ENCODE measurements around the gene DOCK2.

The DOCK2 gene

DNA sequence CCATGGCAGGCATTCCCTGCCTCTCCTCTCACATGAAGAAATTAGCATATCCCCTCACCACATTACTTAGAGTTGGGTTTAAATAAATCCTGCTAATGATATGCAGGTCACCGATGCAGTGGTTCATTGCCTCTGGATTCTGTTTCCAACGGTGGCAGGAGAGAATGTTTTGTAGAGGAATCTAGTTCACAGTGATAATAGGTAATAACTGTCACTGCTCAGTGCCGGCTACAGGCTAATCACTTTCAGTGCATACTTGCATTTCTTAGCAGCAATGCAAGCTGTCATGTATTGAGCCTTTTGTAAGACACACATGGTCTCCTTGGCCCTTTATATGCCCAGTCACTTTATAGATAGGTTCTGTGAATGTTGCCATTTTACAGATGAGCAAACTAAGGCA is 402.8 kb downstream of the DOCK2 start:
- peaks cover 0 to 31% (median 4%) of the 10 kb centered on the region in 5 donors for H3K36me3 ChIP-seq (ENCODE audit: control insufficient read depth in 5 of 5, insufficient read depth in 5 of 5, low read length in 5 of 5)
- peaks cover 0 to 19% (median 4%) of the 10 kb centered on the region in 5 donors for H3K4me1 ChIP-seq (ENCODE audit: control insufficient read depth in 5 of 5, insufficient read depth in 5 of 5, low read length in 5 of 5)
- H3K9me3 ChIP-seq (ENCODE audit: control insufficient read depth in 5 of 5, low read length in 5 of 5): peaks cover 0 to 3% (median 0%) of the 10 kb centered on the region in 5 donors
- no peak overlapping the region for H3K4me3 ChIP-seq (ENCODE audit: low read depth in 1 of 5, low read length in 5 of 5)
- no peak overlapping the region for H3K27ac ChIP-seq (ENCODE audit: low read depth, low read length)
- no peaks in the 10 kb centered on the region for H3K27me3 ChIP-seq (ENCODE audit: control insufficient read depth in 5 of 5, insufficient read depth in 4 of 5, low read length in 5 of 5)
- H3K9ac ChIP-seq (ENCODE audit: low read length in 5 of 5): no peak overlapping the region

GRCh38 chr5:170046241-170046640 is 409.2 kb downstream of the DOCK2 start:
- Histone ChIP-seq H3K36me3 (ENCODE audit: control insufficient read depth in 5 of 5, insufficient read depth in 5 of 5, low read length in 5 of 5) (peaks cover 0 to 60% (median 4%) of the 10 kb centered on the region in 5 donors), H3K9ac (ENCODE audit: low read length in 5 of 5) (no peak overlapping the region), H3K9me3 (ENCODE audit: control insufficient read depth in 5 of 5, low read length in 5 of 5) (peaks cover 0 to 3% (median 0%) of the 10 kb centered on the region in 5 donors), H3K27me3 (ENCODE audit: control insufficient read depth in 5 of 5, insufficient read depth in 4 of 5, low read length in 5 of 5) (no peaks in the 10 kb centered on the region), H3K4me1 (ENCODE audit: control insufficient read depth in 5 of 5, insufficient read depth in 5 of 5, low read length in 5 of 5) (peaks cover 0 to 19% (median 4%) of the 10 kb centered on the region in 5 donors), H3K4me3 (ENCODE audit: low read depth in 1 of 5, low read length in 5 of 5) (no peak overlapping the region), H3K27ac (ENCODE audit: low read depth, low read length) (no peak overlapping the region)

GRCh38 chr5:170049713-170050112 is 412.6 kb downstream of the DOCK2 start:
- H3K9me3 ChIP-seq (ENCODE audit: control insufficient read depth in 5 of 5, low read length in 5 of 5): peaks cover 0 to 4% (median 0%) of the 10 kb centered on the region in 5 donors
- H3K9ac ChIP-seq (ENCODE audit: low read length in 5 of 5): no peak overlapping the region
- H3K4me1 ChIP-seq (ENCODE audit: control insufficient read depth in 5 of 5, insufficient read depth in 5 of 5, low read length in 5 of 5): no peaks in the 10 kb centered on the region
- no peak overlapping the region for H3K4me3 ChIP-seq (ENCODE audit: low read depth in 1 of 5, low read length in 5 of 5)
- H3K36me3 ChIP-seq (ENCODE audit: control insufficient read depth in 5 of 5, insufficient read depth in 5 of 5, low read length in 5 of 5): peaks cover 0 to 37% (median 0%) of the 10 kb centered on the region in 5 donors
- H3K27ac ChIP-seq (ENCODE audit: low read depth, low read length): no peak overlapping the region
- H3K27me3 ChIP-seq (ENCODE audit: control insufficient read depth in 5 of 5, insufficient read depth in 4 of 5, low read length in 5 of 5): no peaks in the 10 kb centered on the region

DNA sequence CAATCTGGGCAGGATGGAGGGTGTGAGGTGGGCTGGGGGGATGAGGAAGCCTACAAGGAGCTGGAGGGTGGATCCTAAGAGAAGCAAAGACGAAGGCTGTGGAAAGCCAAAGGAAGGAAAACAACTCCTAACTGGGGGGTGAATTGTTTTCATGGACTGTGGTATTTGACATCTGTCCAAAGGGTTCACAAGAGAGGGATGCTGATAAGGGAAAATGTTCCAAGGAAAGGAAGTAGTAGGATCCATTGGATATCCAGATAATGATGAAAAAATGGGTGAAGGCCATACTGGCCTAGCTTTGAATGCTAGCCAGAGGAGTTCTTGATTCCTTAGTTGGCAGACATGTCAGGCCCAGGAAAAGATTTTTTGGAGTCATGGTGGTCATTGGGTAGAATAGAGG is 416.8 kb downstream of the DOCK2 start:
- no peaks in the 10 kb centered on the region for H3K4me1 ChIP-seq (ENCODE audit: control insufficient read depth in 5 of 5, insufficient read depth in 5 of 5, low read length in 5 of 5)
- peaks cover 0 to 4% (median 0%) of the 10 kb centered on the region in 5 donors for H3K9me3 ChIP-seq (ENCODE audit: control insufficient read depth in 5 of 5, low read length in 5 of 5)
- no peak overlapping the region for H3K4me3 ChIP-seq (ENCODE audit: low read depth in 1 of 5, low read length in 5 of 5)
- peaks cover 0 to 47% (median 4%) of the 10 kb centered on the region in 5 donors for H3K36me3 ChIP-seq (ENCODE audit: control insufficient read depth in 5 of 5, insufficient read depth in 5 of 5, low read length in 5 of 5)
- H3K27me3 ChIP-seq (ENCODE audit: control insufficient read depth in 5 of 5, insufficient read depth in 4 of 5, low read length in 5 of 5): no peaks in the 10 kb centered on the region
- H3K27ac ChIP-seq (ENCODE audit: low read depth, low read length): no peak overlapping the region
- H3K9ac ChIP-seq (ENCODE audit: low read length in 5 of 5): no peak overlapping the region

GRCh38 chr5:170055606-170056005 is 418.5 kb downstream of the DOCK2 start:
- Histone ChIP-seq H3K9ac (ENCODE audit: low read length in 5 of 5) (no peak overlapping the region), H3K9me3 (ENCODE audit: control insufficient read depth in 5 of 5, low read length in 5 of 5) (peaks cover 0 to 6% (median 3%) of the 10 kb centered on the region in 5 donors), H3K27me3 (ENCODE audit: control insufficient read depth in 5 of 5, insufficient read depth in 4 of 5, low read length in 5 of 5) (no peaks in the 10 kb centered on the region), H3K36me3 (ENCODE audit: control insufficient read depth in 5 of 5, insufficient read depth in 5 of 5, low read length in 5 of 5) (peaks cover 0 to 37% (median 0%) of the 10 kb centered on the region in 5 donors), H3K4me3 (ENCODE audit: low read depth in 1 of 5, low read length in 5 of 5) (no peak overlapping the region), H3K4me1 (ENCODE audit: control insufficient read depth in 5 of 5, insufficient read depth in 5 of 5, low read length in 5 of 5) (no peaks in the 10 kb centered on the region), H3K27ac (ENCODE audit: low read depth, low read length) (no peak overlapping the region)

DNA sequence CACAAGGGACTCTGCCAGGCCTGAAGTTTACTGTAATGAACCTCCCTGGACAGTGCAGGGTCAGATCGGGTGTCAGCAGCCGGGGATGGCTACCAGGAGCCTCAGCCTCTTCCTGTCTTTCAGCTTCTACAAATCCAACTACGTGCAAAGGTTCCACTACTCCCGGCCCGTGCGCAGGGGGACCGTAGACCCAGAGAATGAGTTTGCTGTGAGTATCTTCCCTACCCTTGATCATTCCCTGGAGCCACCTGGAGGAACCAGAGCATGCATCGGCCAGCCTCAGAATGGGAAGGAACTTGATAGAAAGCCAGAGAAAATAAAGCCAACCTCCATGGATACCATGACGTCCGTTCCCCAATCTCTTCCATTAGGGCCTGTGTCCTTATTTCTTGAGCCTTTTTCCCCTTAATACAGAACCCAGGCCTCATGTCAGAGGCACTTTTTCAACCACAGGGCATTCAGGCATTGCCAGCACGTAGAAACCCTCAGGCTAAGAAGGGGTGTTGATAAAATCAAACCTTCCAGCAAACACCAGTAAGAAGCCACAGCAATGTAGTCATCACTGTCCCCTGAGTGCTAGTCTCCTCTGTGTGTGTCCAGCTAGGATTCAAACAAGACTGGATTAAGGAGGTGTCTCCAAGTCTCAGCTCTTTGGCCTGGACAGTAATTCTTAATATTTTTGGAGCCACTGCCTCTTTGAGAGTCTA is 419.6 kb downstream of the DOCK2 start:
- no peak overlapping the region for H3K27ac ChIP-seq (ENCODE audit: low read depth, low read length)

GRCh38 chr5:170057311-170057710 is 420.2 kb downstream of the DOCK2 start:
- Histone ChIP-seq H3K4me3 (ENCODE audit: low read depth in 1 of 5, low read length in 5 of 5) (no peak overlapping the region), H3K27me3 (ENCODE audit: control insufficient read depth in 5 of 5, insufficient read depth in 4 of 5, low read length in 5 of 5) (no peaks in the 10 kb centered on the region), H3K9ac (ENCODE audit: low read length in 5 of 5) (no peak overlapping the region), H3K4me1 (ENCODE audit: control insufficient read depth in 5 of 5, insufficient read depth in 5 of 5, low read length in 5 of 5) (no peaks in the 10 kb centered on the region), H3K9me3 (ENCODE audit: control insufficient read depth in 5 of 5, low read length in 5 of 5) (peaks cover 0 to 6% (median 3%) of the 10 kb centered on the region in 5 donors), H3K27ac (ENCODE audit: low read depth, low read length) (no peak overlapping the region), H3K36me3 (ENCODE audit: control insufficient read depth in 5 of 5, insufficient read depth in 5 of 5, low read length in 5 of 5) (peaks cover 0 to 38% (median 0%) of the 10 kb centered on the region in 5 donors)

More for the DNA sequence above, 419.6 kb downstream of the DOCK2 start:
- Histone ChIP-seq H3K27me3 (ENCODE audit: control insufficient read depth in 5 of 5, insufficient read depth in 4 of 5, low read length in 5 of 5) (no peaks in the 10 kb centered on the region), H3K9me3 (ENCODE audit: control insufficient read depth in 5 of 5, low read length in 5 of 5) (peaks cover 0 to 6% (median 3%) of the 10 kb centered on the region in 5 donors), H3K4me3 (ENCODE audit: low read depth in 1 of 5, low read length in 5 of 5) (no peak overlapping the region), H3K9ac (ENCODE audit: low read length in 5 of 5) (no peak overlapping the region), H3K4me1 (ENCODE audit: control insufficient read depth in 5 of 5, insufficient read depth in 5 of 5, low read length in 5 of 5) (no peaks in the 10 kb centered on the region), H3K36me3 (ENCODE audit: control insufficient read depth in 5 of 5, insufficient read depth in 5 of 5, low read length in 5 of 5) (peaks cover 0 to 35% (median 0%) of the 10 kb centered on the region in 5 donors)

DNA sequence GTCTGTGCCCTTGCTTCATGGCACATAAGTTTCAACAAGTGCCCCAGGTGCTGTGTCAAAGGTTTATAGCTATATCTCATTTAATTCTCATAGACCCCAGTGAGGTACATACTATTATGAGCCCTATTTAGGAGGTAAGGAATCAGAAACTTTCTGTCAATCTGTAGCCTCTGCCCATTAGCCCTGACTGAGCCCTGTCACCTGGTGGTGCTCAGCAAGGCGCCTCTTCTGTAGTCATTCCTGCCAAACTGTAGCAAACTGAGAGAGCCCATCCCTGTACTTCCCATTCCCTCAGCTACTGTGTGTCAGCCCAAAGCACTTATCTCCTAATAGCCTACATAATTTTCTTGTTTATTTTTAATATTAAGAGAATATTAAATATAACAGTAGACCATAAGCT is 422.1 kb downstream of the DOCK2 start:
- no peak overlapping the region for H3K9ac ChIP-seq (ENCODE audit: low read length in 5 of 5)
- H3K4me1 ChIP-seq (ENCODE audit: control insufficient read depth in 5 of 5, insufficient read depth in 5 of 5, low read length in 5 of 5): no peaks in the 10 kb centered on the region
- peaks cover 0 to 38% (median 0%) of the 10 kb centered on the region in 5 donors for H3K36me3 ChIP-seq (ENCODE audit: control insufficient read depth in 5 of 5, insufficient read depth in 5 of 5, low read length in 5 of 5)
- H3K4me3 ChIP-seq (ENCODE audit: low read depth in 1 of 5, low read length in 5 of 5): no peak overlapping the region
- peaks cover 0 to 6% (median 3%) of the 10 kb centered on the region in 5 donors for H3K9me3 ChIP-seq (ENCODE audit: control insufficient read depth in 5 of 5, low read length in 5 of 5)
- no peaks in the 10 kb centered on the region for H3K27me3 ChIP-seq (ENCODE audit: control insufficient read depth in 5 of 5, insufficient read depth in 4 of 5, low read length in 5 of 5)
- H3K27ac ChIP-seq (ENCODE audit: low read depth, low read length): no peak overlapping the region

DNA sequence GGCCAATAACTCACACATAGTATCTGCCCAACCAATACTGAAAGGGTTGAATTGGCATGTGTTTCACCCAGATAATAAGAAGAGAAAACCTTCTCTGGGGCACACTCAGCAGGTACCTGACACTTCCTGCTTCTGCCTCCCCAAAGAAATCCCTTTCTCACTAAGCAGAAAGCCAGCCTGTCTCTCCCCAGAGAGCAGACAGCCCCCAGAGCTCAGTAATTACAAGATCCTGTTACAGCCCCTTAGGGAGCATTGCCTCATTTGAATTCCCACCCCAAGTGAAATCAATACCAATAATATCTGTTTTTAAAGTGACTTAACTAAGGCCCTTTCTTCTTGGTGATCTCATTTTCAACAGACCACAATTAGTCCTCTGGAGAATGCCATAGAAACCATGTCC is 430.1 kb downstream of the DOCK2 start:
- H3K4me1 ChIP-seq (ENCODE audit: control insufficient read depth in 5 of 5, insufficient read depth in 5 of 5, low read length in 5 of 5): no peaks in the 10 kb centered on the region
- peaks cover 0 to 2% (median 0%) of the 10 kb centered on the region in 5 donors for H3K9me3 ChIP-seq (ENCODE audit: control insufficient read depth in 5 of 5, low read length in 5 of 5)
- no peak overlapping the region for H3K4me3 ChIP-seq (ENCODE audit: low read depth in 1 of 5, low read length in 5 of 5)
- no peak overlapping the region for H3K9ac ChIP-seq (ENCODE audit: low read length in 5 of 5)
- H3K27me3 ChIP-seq (ENCODE audit: control insufficient read depth in 5 of 5, insufficient read depth in 4 of 5, low read length in 5 of 5): peaks cover 0 to 2% (median 0%) of the 10 kb centered on the region in 5 donors
- H3K27ac ChIP-seq (ENCODE audit: low read depth, low read length): no peak overlapping the region
- peaks cover 0 to 21% (median 0%) of the 10 kb centered on the region in 5 donors for H3K36me3 ChIP-seq (ENCODE audit: control insufficient read depth in 5 of 5, insufficient read depth in 5 of 5, low read length in 5 of 5)

- H3K4me1 ChIP-seq (ENCODE audit: control insufficient read depth in 5 of 5, insufficient read depth in 5 of 5, low read length in 5 of 5): no peaks in the 10 kb centered on the region
- H3K36me3 ChIP-seq (ENCODE audit: control insufficient read depth in 5 of 5, insufficient read depth in 5 of 5, low read length in 5 of 5): peaks cover 0 to 21% (median 0%) of the 10 kb centered on the region in 5 donors
- H3K27me3 ChIP-seq (ENCODE audit: control insufficient read depth in 5 of 5, insufficient read depth in 4 of 5, low read length in 5 of 5): peaks cover 0 to 2% (median 0%) of the 10 kb centered on the region in 5 donors
- H3K9me3 ChIP-seq (ENCODE audit: control insufficient read depth in 5 of 5, low read length in 5 of 5): peaks cover 0 to 2% (median 0%) of the 10 kb centered on the region in 5 donors
- H3K4me3 ChIP-seq (ENCODE audit: low read depth in 1 of 5, low read length in 5 of 5): no peak overlapping the region
- H3K27ac ChIP-seq (ENCODE audit: low read depth, low read length): no peak overlapping the region
- no peak overlapping the region for H3K9ac ChIP-seq (ENCODE audit: low read length in 5 of 5)
These were observed 430.6 kb downstream of the DOCK2 start for GRCh38 chr5:170067574-170068170.

All from subcutaneous abdominal adipose tissue (tissue), 5 donors.